ENCODE results near the gene REXO1. TPM values are rescaled to one million over a fixed set of nuclear protein-coding genes. Genes with fewer than 3 reads are reported as not detected.
"Not testable (repeated sequence)": the region's sequence is repeated elsewhere in the genome, so short reads cannot be mapped to it uniquely, and the experiment has no call there.

Gene REXO1
- total and polyA plus RNA-seq, 2 donors (not counting 1 experiment from before 2014, with no cell fraction given) = 72.6 to 898 TPM

DNA sequence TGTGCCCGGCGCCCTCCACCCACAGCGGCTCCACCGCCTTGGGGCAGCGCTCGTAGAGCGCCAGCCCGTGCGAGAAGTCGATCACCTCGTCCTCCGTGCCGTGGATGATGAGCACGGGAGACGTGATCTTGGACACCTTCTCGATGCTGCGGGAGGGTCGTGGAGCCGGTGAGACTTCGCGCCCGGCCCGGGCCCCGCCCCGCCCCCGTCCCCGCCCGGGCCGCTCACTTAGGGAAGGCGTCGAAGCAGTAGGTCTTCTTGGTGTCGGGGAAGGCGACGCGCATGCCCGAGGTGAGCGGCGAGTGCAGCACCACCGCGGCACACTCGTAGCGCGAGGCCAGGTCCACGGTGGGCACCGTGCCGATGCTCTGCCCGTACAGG, 29.0 kb upstream of the REXO1 start:
- H3K9me3 ChIP-seq (ENCODE audit: control extremely low read depth in 1 of 3, control insufficient read depth in 2 of 3, insufficient read depth in 1 of 3, low read length in 2 of 3); ATAC-seq (ENCODE audit: low read depth); H3K9me3 Mint-ChIP-seq (ENCODE audit: insufficient read depth); H3K9ac ChIP-seq (ENCODE audit: low read length); H3K4me3 ChIP-seq (ENCODE audit: control extremely low read depth in 1 of 5, extremely low read depth in 1 of 5, insufficient read depth in 1 of 5, low read depth in 2 of 5, low read length in 4 of 5); DNase-seq; H3K27me3 ChIP-seq (replicated peaks in 1 of 4; ENCODE audit: control extremely low read depth in 1 of 4, control insufficient read depth in 3 of 4, insufficient read depth in 4 of 4, low read length in 3 of 4); H3K27ac ChIP-seq (ENCODE audit: low read length in 2 of 2); H3K27me3 Mint-ChIP-seq; H3K4me3 Mint-ChIP-seq; H3K4me2 ChIP-seq (replicated peaks; ENCODE audit: low read depth, low read length, poor library complexity, severe bottlenecking); H3K27ac Mint-ChIP-seq; H2AFZ ChIP-seq (ENCODE audit: insufficient read depth, low read depth, low read length, poor library complexity, severe bottlenecking): not testable (repeated sequence)
- Histone ChIP-seq H4K20me1 (ENCODE audit: control insufficient read depth, insufficient read depth, low read length, poor library complexity, severe bottlenecking) (peaks cover 55% of the 10 kb centered on the region), H3K36me3 (replicated peaks in 1 of 2; ENCODE audit: control extremely low read depth in 1 of 2, control insufficient read depth in 1 of 2, extremely low read depth in 1 of 2, insufficient read depth in 2 of 2, low read length in 1 of 2) (peaks cover 0 to 29% of the 10 kb centered on the region in 2 experiments), H3K4me1 (ENCODE audit: control insufficient read depth in 2 of 2, insufficient read depth in 2 of 2, low read length in 2 of 2) (peaks cover 25 to 43% of the 10 kb centered on the region in 2 donors), H3K79me2 (ENCODE audit: control insufficient read depth, insufficient read depth, low read length) (peaks cover 63% of the 10 kb centered on the region)
- intact Hi-C loops (cut with micrococcal nuclease) = loop anchor here (10.0 kb wide), 1 partner anchor 138 kb away; the partner anchor contains the start of gene BTBD2
- 90% methylated on average over 8 of the region's 47 CpGs for WGBS (ENCODE audit: insufficient coverage)
- H3K4me1 Mint-ChIP-seq = peaks cover 33% of the 10 kb centered on the region
- ChIA-PET CTCF (interaction anchor here (0.8 to 2.7 kb wide), 5 partner anchors 10 to 212 kb away, joined by 3 to 19 read pairs (median 3); no protein-coding TSS in a partner anchor), POLR2A (interaction anchor here (1.5 to 1.7 kb wide), 2 partner anchors 13 to 26 kb away, joined by 8 to 20 read pairs; no protein-coding TSS in a partner anchor)

DNA sequence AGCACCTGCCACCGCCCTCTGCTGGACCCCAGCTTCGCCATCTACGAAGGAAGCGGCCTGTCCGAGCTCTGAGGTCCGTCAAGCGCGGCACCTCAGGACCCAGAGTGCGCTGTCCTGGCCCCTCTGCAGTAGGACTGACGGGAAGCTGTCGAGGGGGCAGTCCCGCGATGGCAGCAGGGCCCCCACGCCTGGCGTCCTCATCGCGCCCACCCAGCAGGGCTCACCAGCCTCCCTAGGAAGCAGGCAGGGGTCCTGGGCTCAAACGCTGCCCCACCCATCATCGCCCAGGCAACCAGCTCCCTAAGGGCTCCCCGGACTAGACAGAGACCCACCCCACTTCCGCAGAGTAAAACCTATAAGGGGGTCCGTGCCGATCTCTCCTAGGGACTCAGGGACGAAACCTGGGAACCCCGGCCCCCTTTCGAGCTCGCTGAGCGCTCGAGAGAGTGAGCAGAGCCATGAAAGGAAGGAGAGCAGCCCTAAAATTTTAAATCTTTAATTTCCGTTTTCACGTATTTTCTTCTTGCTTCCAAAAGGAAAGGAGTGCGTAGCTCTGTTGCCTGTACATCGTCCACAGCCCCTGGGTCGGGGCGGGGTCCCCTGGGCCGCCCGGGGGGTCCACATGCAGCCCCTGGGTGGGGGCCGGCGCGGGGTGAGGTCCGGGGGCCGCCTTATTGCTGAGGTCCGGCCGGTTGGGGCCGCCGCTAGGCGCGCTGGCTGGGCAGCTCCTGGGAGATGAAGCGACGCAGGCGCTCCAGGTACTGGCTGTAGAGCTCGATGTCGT, 28.4 kb upstream of the REXO1 start:
- H3K27ac ChIP-seq (ENCODE audit: low read length in 2 of 2) = peak overlapping the region; percentile 66 to 96
- H3K27me3 Mint-ChIP-seq; H3K27me3 ChIP-seq (replicated peaks in 1 of 4; ENCODE audit: control extremely low read depth in 1 of 4, control insufficient read depth in 3 of 4, insufficient read depth in 4 of 4, low read length in 3 of 4); H3K9me3 ChIP-seq (ENCODE audit: control extremely low read depth in 1 of 3, control insufficient read depth in 2 of 3, insufficient read depth in 1 of 3, low read length in 2 of 3); H3K9me3 Mint-ChIP-seq (ENCODE audit: insufficient read depth): not testable (repeated sequence)
- H3K4me1 Mint-ChIP-seq = peaks cover 28% of the 10 kb centered on the region
- peak overlapping the region; percentile 99 for H3K4me3 Mint-ChIP-seq
- 32% methylated on average over 25 of the region's 53 CpGs for WGBS (ENCODE audit: insufficient coverage)
- peak overlapping the region; percentile 27 to 97 (median 92) for H3K4me3 ChIP-seq (ENCODE audit: control extremely low read depth in 1 of 5, extremely low read depth in 1 of 5, insufficient read depth in 1 of 5, low read depth in 2 of 5, low read length in 4 of 5)
- peak overlapping the region; percentile 94 for H3K27ac Mint-ChIP-seq
- H3K4me2 ChIP-seq (replicated peaks; ENCODE audit: low read depth, low read length, poor library complexity, severe bottlenecking) = peak overlapping the region; percentile 99
- ChIA-PET CTCF (interaction anchor here (0.8 to 2.7 kb wide), 10 partner anchors 9 to 213 kb away, joined by 3 to 19 read pairs (median 4); partner anchors contain the start of gene REXO1), POLR2A (interaction anchor here (0.6 to 1.8 kb wide), 5 partner anchors 12 to 508 kb away, joined by 3 to 21 read pairs (median 8); no protein-coding TSS in a partner anchor)
- peak overlapping the region; percentile 82 for H2AFZ ChIP-seq (ENCODE audit: insufficient read depth, low read depth, low read length, poor library complexity, severe bottlenecking)
- intact Hi-C loops (cut with micrococcal nuclease) = loop anchor here (1.0 to 10.0 kb wide), 5 partner anchors 9 to 138 kb away; partner anchors contain the start of genes ABHD17A, ADAT3, BTBD2 and SCAMP4
- DNase-seq (peak; percentile 45), ATAC-seq (ENCODE audit: low read depth) (peak; percentile 19)
- H3K4me1 ChIP-seq (ENCODE audit: control insufficient read depth in 2 of 2, insufficient read depth in 2 of 2, low read length in 2 of 2) = peaks cover 20 to 37% of the 10 kb centered on the region in 2 donors
- peak overlapping the region; percentile 98 for H3K9ac ChIP-seq (ENCODE audit: low read length)
- peaks cover 55% of the 10 kb centered on the region for H4K20me1 ChIP-seq (ENCODE audit: control insufficient read depth, insufficient read depth, low read length, poor library complexity, severe bottlenecking)
- peaks cover 63% of the 10 kb centered on the region for H3K79me2 ChIP-seq (ENCODE audit: control insufficient read depth, insufficient read depth, low read length)
- H3K36me3 ChIP-seq (replicated peaks in 1 of 2; ENCODE audit: control extremely low read depth in 1 of 2, control insufficient read depth in 1 of 2, extremely low read depth in 1 of 2, insufficient read depth in 2 of 2, low read length in 1 of 2) = peaks cover 0 to 30% of the 10 kb centered on the region in 2 experiments
